Stomach (tissue), 9 donors: Measurements from ENCODE around the gene LRIG1. TPM values are rescaled to one million over a fixed set of nuclear protein-coding genes. Genes with fewer than 3 reads are reported as not detected.
A peak's percentile ranks its signal among the peaks of the same experiment; 100 is the strongest.
"Not testable (repeated sequence)": the region's sequence is repeated elsewhere in the genome, so short reads cannot be mapped to it uniquely, and the experiment has no call there.

ENCODE experiments used
- DNase-seq, 2 donors: peaks; one replicate each; pipeline versions ENCODE4 v3.0.0 to v3.0.0-alpha.2; 2013 to 2019
- H3K27ac ChIP-seq, 5 donors: fragments of 200-600 bp in 4 of 5; sonication (generic) in 4 of 5; one replicate each; pipeline ENCODE4 v1.5.1; 2013 to 2019; ENCODE audit warnings: mild to moderate bottlenecking in 1 of 5, moderate library complexity in 1 of 5
- H3K27me3 ChIP-seq, 3 donors: fragments of 200-600 bp; sonication (generic); one replicate each; pipeline ENCODE4 v1.5.1; 2017 to 2019; ENCODE audit warnings: mixed run types in 1 of 3
- H3K36me3 ChIP-seq, 4 donors: fragments of 200-600 bp; sonication (generic); 1 replicate in 3 of 4; 2 replicates in 1 of 4; pipeline ENCODE4 v1.5.1; 2016 to 2019
- H3K4me1 ChIP-seq, 4 donors: fragments of 200-600 bp; sonication (generic); one replicate each; pipeline ENCODE4 v1.5.1; 2016 to 2019
- H3K4me3 ChIP-seq, 4 donors: fragments of 200-600 bp; sonication (generic) in 3 of 4; one replicate each; pipeline ENCODE4 v1.5.1; 2016 to 2019; ENCODE audit warnings: mild to moderate bottlenecking in 1 of 4
- H3K9me3 ChIP-seq, 4 donors: fragments of 200-600 bp; sonication (generic); one replicate each; pipeline ENCODE4 v1.5.1; 2016 to 2019
- EP300 ChIP-seq: sonication (generic); formaldehyde crosslinking; IDR thresholded peaks from one replicate; pipeline ENCODE4 v1.6.1; 2017; ENCODE audit warnings: antibody characterized with exemption
- POLR2A ChIP-seq, 4 donors: fragments of 450-650 bp; IDR thresholded peaks; one replicate each; pipeline ENCODE4 v1.6.1; 2016; ENCODE audit warnings: antibody characterized with exemption in 4 of 4, control low read depth in 2 of 4, mild to moderate bottlenecking in 1 of 4, moderate library complexity in 1 of 4
- POLR2AphosphoS5 ChIP-seq, 3 donors: sonication (generic); formaldehyde crosslinking; IDR thresholded peaks; one replicate each; pipeline ENCODE4 v1.6.1; 2016; ENCODE audit warnings: antibody characterized with exemption in 3 of 3
- WGBS, 5 donors: extraction: QIAGEN DNeasy Blood & Tissue Kit in 3 of 5; methylation state at CpG; one replicate each; pipeline versions ENCODE4 v1.1.5 to v1.1.7; 2013 to 2018; 5-methylcytosine and 5-hydroxymethylcytosine counted together
- intact Hi-C: fragments of 100-400 bp; cut with DNase I; formaldehyde crosslinking; loops from one replicate; pipeline ENCODE4 v1.15.1; 2023; ENCODE audit warnings: low total_unique reads
- polyA plus RNA-seq, 3 donors: library from polyadenylated mRNA; stranded (reverse); fragments of 200-250 nt; gene quantifications; one replicate each; pipeline ENCODE4 v1.2.3, GENCODE V29; 2013
- total RNA-seq, 5 donors: library from RNA; depleted of rRNA; stranded (reverse); fragments of >200 nt; gene quantifications; one replicate each; pipeline versions ENCODE4 v1.1.0 to v1.2.3, GENCODE V29; 2014 to 2016
- TF ChIP-seq, protein P1 (sequence below), 7 experiments: fragments of 450-650 bp in 4 of 7; fragments of 200-600 bp in 3 of 7; sonication (generic) in 3 of 7; IDR thresholded peaks; one replicate each; pipeline ENCODE4 v1.5.1; 2016 to 2019; ENCODE audit warnings: antibody characterized with exemption in 7 of 7, control low read depth in 2 of 7, mild to moderate bottlenecking in 1 of 7
- donor health status: healthy with polysubstance abuse.
- donor health status: Bipolar disorder and iron deficiency.
- donor health status: healthy.

Gene LRIG1
- total and polyA plus RNA-seq, 8 donors, result 20.2 to 278 (median 87.0) TPM

DNA sequence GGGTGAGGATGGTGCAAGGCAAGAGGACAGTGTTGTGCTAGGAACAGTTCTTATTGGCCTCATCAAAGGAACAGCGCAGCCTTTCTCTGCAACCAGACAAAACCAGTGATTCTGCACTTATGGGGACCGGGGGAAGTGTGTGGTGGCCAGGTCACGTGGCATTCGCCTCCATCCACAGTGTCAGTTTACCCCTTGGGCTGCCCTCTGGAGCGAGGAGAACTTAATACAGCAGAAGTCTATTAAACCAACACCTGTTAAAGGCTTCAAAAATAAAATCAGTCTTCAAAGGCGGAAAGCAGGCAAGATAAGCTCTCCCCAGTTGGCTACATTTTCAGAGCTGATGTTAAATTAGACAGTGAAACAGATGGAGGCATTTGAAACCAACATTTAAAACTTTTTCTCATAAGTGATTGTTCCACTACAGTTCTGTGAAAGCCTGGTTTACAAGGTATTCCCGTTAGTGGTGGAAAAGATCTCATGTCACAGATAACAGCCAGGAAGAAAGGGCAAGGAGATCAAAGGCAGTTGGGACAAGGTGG, 75.2 kb downstream of the LRIG1 start:
- peaks cover 0 to 11% (median 0%) of the 10 kb centered on the region in 4 donors for H3K36me3 ChIP-seq
- H3K27ac ChIP-seq, result peak overlapping the region; percentile 16 to 81 (median 60)
- peaks cover 37 to 74% (median 55%) of the 10 kb centered on the region in 4 donors for H3K4me1 ChIP-seq
- no peaks in the 10 kb centered on the region for H3K27me3 ChIP-seq
- WGBS, 5 donors, result 53 to 70% (median 59%) methylated on average over 7 of the region's 7 CpGs
- H3K9me3 ChIP-seq, result peaks cover 0 to 11% (median 10%) of the 10 kb centered on the region in 4 donors
- intact Hi-C loops, result no loop called here
- no peak for TF ChIP-seq EP300
- TF ChIP-seq POLR2A (IDR thresholded peaks at IDR 0.05), result no peak
- TF ChIP-seq POLR2AphosphoS5 (IDR thresholded peaks at IDR 0.05), result no peak
- TF ChIP-seq, protein P1, sequence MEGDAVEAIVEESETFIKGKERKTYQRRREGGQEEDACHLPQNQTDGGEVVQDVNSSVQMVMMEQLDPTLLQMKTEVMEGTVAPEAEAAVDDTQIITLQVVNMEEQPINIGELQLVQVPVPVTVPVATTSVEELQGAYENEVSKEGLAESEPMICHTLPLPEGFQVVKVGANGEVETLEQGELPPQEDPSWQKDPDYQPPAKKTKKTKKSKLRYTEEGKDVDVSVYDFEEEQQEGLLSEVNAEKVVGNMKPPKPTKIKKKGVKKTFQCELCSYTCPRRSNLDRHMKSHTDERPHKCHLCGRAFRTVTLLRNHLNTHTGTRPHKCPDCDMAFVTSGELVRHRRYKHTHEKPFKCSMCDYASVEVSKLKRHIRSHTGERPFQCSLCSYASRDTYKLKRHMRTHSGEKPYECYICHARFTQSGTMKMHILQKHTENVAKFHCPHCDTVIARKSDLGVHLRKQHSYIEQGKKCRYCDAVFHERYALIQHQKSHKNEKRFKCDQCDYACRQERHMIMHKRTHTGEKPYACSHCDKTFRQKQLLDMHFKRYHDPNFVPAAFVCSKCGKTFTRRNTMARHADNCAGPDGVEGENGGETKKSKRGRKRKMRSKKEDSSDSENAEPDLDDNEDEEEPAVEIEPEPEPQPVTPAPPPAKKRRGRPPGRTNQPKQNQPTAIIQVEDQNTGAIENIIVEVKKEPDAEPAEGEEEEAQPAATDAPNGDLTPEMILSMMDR (IDR thresholded peaks at IDR 0.05), result no peak
- H3K4me3 ChIP-seq, result no peak overlapping the region
- DNase-seq, result no peak

GRCh38 chr3:66425032-66425431, 75.8 kb downstream of the LRIG1 start:
- peak overlapping the region in 4 of 5 donors; percentile 16 to 81 (median 66) for H3K27ac ChIP-seq

DNA sequence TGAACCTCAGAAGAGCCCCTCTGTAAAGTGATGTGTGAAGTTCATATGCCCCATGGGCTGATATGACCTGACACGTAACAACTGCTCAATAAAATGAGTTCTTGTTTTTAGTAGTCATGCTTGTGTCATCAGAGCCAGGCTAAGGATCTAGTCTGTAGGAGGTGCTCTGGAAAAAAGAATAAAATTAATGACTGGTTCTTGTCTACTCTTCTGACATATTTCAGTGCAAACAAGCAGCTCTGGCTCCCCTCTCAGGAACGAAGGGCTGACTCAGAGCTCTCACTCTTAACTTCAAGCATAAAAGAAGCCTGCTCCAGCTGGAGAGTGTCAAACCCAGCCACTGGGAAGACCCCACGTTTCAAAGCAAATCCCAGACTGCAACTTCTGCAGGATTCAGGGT, 77.0 kb downstream of the LRIG1 start:
- H3K4me1 ChIP-seq, result peaks cover 39 to 74% (median 57%) of the 10 kb centered on the region in 4 donors

More at GRCh38 chr3:66425032-66425431, 75.8 kb downstream of the LRIG1 start:
- intact Hi-C loops, result no loop called here
- H3K9me3 ChIP-seq, result peaks cover 0 to 11% (median 10%) of the 10 kb centered on the region in 4 donors
- DNase-seq, result no peak
- WGBS, 5 donors, result 37 to 72% (median 59%) methylated on average over 5 of the region's 5 CpGs
- TF ChIP-seq, protein P1 (IDR thresholded peaks at IDR 0.05), result no peak
- TF ChIP-seq POLR2AphosphoS5 (IDR thresholded peaks at IDR 0.05) (no peak), POLR2A (IDR thresholded peaks at IDR 0.05) (no peak), EP300 (no peak)
- no peak overlapping the region for H3K4me3 ChIP-seq
- H3K36me3 ChIP-seq, result peaks cover 0 to 11% (median 1%) of the 10 kb centered on the region in 4 donors
- H3K4me1 ChIP-seq, result peaks cover 37 to 74% (median 55%) of the 10 kb centered on the region in 4 donors
- no peaks in the 10 kb centered on the region for H3K27me3 ChIP-seq

DNA sequence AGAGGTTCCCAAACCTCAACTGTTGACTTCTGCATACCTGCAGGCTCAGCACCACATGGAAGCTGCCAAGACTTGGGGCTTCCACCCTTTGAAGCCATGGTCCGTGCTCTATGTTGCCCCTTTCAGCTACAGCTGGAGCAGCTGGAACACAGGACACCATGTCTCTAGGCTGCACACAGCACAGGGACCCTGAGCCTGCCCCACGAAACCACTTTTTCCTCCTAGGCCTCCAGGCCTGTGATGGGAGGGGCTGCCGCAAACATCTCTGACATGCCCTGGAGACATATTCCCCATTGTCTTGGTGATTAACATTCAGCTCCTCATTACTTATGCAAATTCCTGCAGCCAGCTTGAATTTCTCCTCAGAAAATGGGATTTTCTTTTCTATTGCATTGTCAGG, 78.9 kb downstream of the LRIG1 start:
- DNase-seq, H3K27me3 ChIP-seq, intact Hi-C loops, H3K4me3 ChIP-seq: not testable (repeated sequence)
- 83 to 98% (median 97%) methylated on average over 3 of the region's 3 CpGs for WGBS, 5 donors
- Histone ChIP-seq H3K4me1 (peaks cover 33 to 74% (median 54%) of the 10 kb centered on the region in 4 donors), H3K27ac (peak overlapping the region in 1 of 5 donors; percentile 81), H3K36me3 (peaks cover 0 to 11% (median 3%) of the 10 kb centered on the region in 4 donors), H3K9me3 (peaks cover 0 to 11% (median 10%) of the 10 kb centered on the region in 4 donors)

More for the DNA sequence above, 77.0 kb downstream of the LRIG1 start:
- Histone ChIP-seq H3K27me3 (no peaks in the 10 kb centered on the region), H3K9me3 (peaks cover 0 to 11% (median 10%) of the 10 kb centered on the region in 4 donors), H3K36me3 (peaks cover 0 to 11% (median 1%) of the 10 kb centered on the region in 4 donors), H3K27ac (peak overlapping the region in 2 of 5 donors; percentile 23 to 81), H3K4me3 (no peak overlapping the region)
- TF ChIP-seq POLR2AphosphoS5 (IDR thresholded peaks at IDR 0.05) (no peak), EP300 (no peak), POLR2A (IDR thresholded peaks at IDR 0.05) (no peak)
- TF ChIP-seq, protein P1 (IDR thresholded peaks at IDR 0.05), result no peak
- WGBS, 5 donors, result 31 to 53% (median 39%) methylated on average over 3 of the region's 3 CpGs
- intact Hi-C loops, result no loop called here
- peak in 1 of 2 donors; percentile 68 for DNase-seq

DNA sequence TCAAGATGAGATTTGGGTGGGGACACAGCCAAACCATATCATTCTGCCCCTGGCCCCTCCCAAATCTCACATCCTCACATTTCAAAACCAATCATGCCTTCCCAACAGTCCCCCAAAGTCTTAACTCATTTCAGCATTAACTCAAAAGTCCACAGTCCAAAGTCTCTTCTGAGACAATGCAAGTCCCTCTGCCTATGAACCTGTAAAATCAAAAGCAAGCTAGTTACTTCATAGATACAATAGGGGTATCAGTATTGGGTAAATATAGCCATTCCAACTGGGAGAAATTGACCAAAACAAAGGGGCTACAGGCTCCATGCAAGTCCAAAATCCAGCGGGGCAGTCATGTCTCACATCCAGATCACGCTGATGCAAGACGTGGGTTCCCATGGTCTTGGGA, 79.7 kb downstream of the LRIG1 start:
- DNase-seq, H3K27ac ChIP-seq, H3K4me3 ChIP-seq, intact Hi-C loops, H3K27me3 ChIP-seq: not testable (repeated sequence)
- H3K36me3 ChIP-seq, result peaks cover 0 to 16% (median 10%) of the 10 kb centered on the region in 4 donors
- WGBS, 5 donors, result 96 to 100% (median 97%) methylated on average over 3 of the region's 3 CpGs
- H3K9me3 ChIP-seq, result peaks cover 0 to 11% (median 10%) of the 10 kb centered on the region in 4 donors
- H3K4me1 ChIP-seq, result peaks cover 36 to 74% (median 57%) of the 10 kb centered on the region in 4 donors
